Activated CD4-positive, alpha-beta T cell treated with anti-CD3 and anti-CD28 coated beads, Interleukin-2, amount 50 U/mL, for 4 hours (primary cell): ENCODE results near the gene CNTD1.

ENCODE experiments used
- DNase-seq, 2 experiments: peaks; one replicate each; pipeline ENCODE4 v3.0.0-alpha.2; 2020

Gene CNTD1

DNA sequence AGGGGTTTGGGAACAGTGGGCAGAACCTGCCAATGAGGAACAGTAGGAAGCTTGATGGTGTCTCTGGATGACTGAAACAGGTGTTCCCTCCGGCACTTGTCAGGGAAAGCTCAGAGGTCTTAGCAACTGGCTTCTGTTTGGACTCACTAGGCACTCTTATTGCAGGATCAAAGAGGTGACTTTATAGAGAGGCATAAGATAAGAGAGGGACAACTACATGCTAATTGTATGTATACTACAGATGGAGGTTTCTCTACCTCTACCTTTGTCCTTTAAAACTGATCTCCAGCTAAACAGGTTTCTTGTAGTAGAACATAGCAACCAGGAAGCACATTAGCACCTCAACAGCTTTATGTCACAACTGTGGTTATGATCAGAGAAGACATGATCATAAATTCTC lies 7.6 kb downstream of the CNTD1 start:
- no peak for DNase-seq

DNA sequence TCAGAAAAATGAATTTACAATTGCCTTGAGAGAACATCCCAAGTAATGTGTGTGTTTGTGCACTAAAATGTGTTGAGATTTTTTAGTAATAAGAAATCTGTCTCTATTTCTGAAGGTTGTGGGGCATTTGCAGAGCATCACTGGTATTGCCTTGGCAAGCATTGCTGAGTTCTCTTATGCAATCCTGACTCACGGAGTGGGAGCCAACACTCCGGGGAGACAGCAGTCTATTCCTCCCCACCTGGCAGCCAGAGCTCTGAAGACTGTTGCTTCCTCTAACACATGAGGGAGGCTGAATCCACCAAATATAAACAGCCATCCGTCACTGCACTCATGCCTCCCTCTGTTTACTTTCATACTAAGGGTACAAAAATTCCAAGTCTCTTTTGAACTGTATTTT lies 10.6 kb downstream of the CNTD1 start:
- DNase-seq, result no peak

DNA sequence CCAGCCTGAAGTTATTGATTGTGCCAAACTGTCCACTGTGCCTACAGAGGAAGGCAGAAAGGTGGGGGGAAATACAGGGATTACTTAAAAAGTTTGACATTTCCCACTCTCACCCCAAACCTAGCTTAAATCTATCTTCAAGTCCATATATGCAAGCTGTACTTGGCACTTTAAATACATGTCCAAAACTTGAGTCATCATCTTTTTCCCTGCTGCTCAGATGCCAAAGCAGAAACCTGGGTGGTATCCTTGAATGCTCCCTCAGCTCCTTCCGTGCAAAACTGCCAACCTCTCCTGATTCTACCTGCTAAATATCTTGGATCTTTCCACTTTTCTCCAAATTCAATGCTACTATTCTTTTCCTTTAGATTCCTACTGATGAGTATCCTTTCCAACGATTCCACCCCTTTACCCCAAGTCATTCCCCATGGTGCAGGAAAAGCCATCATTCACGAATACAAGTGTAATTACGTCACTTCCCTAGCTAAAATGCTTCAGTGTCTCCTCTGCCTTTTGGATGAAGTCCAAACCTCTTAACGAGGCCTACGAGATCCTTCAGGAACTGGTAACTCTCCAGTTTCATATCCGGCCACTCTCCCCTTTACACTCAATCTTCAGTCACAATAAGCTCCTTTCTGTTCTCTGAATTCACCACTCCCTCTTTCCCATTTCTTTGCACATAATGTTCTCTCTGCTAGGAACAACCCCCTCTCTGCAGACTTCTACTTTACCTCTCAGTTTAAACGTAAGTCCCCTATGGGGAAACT lies 16.2 kb downstream of the CNTD1 start:
- no peak for DNase-seq

DNA sequence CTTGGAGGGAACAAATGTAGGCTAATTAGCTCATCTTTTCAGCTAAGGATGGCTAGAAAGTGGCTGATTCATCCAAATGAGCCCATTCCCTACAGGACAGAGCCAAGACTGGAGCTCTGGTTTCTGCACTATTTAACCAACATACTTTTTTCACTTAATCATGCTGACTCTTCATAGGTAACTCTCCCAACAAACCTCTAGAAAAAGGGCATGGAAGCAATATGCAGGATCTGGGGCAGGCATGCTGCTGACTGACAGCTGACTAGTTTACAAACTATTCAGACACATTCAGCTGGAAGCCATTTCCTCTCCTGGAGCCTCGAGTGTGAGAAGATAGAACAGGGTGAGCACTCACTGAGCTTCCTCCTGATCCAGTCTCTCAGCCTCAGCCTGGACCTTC lies 19.2 kb downstream of the CNTD1 start:
- no peak for DNase-seq

DNA sequence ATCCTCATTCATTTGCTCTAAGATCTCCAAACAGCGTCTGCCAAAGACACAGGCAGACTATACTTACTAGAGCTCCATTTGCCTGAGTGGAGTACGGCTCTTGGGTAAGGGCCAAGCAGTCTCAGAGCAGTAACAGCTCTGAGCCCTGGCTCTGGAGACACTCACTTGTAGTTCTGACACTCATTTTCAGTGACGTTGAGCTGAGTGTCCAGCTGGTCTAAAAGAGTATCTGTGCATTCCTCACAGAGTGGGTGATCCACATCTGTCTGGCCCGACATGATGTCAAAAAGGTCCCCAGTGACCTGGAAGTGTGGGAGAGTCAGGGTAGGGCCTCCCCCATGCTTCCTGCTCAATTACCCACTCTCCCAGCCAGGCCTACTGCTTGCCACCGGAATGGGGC lies 19.7 kb downstream of the CNTD1 start:
- DNase-seq, result no peak

DNA sequence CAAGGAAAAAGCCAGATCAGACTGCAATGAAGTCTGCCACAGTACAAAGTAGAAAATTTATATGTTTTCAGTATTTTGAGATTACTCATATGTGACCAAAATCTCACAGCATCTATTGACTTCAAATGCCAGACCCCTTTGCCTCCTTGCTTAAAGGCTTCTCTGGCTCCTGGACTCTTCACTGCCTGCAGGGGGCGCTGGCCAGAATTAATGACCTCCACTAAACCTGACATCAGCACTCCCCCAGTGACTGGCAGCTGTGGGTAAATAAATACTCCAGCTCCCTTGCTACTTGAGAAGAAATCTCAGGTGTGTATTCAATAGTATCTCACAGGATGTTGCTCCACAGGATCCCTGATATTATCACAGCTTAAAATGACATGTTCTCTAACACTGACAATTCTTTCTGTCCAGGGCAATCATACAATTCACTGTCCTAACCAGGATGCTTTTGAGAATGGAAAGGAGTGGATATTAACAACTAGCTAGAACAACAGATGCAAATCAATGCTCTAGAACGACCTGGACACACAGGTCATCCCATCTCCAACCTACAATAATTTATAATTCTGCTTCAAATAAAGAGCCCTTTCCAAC lies 21.4 kb downstream of the CNTD1 start:
- peak; percentile 55 to 58 for DNase-seq

DNA sequence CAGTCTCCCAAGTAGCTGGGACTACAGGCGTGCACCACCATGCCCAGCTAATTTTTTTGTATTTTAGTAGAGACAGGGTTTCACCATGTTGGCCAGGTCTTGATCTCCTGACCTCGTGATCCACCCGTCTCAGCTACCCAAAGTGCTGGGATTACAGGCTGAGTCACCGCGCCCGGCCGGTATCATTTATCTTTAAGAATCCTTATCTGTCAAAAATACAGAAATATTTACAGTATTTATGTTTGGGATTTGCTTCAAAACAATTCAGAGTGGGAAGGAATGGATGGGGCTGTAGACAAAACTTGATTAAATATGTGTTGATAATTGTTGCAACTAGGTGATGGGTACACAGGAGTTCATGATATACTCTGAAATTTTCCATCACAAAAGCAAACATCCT lies 22.5 kb downstream of the CNTD1 start:
- no peak for DNase-seq

DNA sequence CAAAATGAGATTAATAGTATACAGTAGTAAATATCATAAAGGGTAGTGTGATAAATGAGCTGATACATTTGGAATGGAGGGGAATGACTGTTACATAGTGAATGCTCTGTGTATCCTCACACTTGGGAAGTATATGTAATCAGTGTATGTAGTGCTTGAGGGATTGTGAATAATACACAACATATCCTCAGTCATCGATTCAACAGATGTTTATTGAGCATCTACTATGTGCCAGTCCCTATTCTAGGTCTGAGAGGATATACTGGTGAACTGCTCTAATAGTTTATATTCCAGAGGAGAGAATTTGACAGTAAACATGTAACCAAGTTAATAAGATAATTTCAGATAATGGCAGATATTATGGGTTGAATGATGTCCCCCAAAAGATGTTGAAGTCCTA lies 28.8 kb downstream of the CNTD1 start:
- no peak for DNase-seq

DNA sequence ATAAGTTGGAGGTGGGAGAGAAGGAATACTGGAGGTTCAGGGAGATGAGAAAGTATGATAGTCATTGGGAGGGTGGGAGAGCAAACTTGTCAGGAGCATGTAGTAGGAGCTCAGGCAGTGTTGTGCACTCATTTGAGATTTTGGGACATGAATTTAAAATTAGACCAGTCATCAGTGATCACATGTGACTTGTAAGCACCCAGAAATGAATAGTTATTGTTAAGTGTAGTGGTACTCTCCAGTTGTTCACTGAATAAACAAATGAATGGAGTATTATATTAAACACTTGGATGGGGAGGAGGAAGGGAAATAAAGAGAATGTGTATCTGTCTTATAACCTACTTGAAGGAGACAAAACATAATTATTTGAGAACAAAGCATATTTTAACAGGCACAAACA lies 32.3 kb downstream of the CNTD1 start:
- DNase-seq, result no peak

DNA sequence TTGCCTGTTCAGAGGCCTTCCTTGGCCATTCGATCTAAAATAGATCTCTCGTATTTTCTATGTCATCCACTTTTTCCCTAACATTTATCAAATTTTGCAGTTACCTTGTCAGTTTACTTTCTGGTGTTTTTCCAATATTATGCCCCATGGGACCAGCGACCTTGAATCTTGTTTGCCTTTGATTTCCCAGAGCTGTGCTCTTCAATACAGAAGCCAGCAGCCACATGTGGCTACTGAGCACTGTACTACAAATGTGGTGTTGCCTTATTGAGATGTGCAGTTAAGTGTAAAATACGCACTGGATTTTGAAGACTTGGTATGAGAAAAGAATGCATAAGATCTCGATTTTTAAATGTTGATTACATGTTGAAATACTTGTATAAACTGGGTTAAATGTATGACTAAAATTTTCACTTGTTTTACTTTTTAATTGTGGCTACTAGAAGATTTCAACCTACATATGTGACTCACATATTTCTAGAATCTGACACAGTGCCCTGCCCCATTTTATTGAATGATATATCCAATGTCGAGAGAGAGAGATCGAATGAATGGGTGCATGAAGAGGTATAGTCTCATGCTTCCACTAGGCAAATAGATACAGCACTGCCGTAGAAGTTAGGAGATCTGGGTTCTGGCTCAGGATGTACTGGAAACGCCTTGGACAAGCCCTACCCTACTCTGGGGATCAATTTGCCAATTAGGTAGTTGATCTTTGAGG lies 33.7 kb downstream of the CNTD1 start:
- DNase-seq, result no peak

DNA sequence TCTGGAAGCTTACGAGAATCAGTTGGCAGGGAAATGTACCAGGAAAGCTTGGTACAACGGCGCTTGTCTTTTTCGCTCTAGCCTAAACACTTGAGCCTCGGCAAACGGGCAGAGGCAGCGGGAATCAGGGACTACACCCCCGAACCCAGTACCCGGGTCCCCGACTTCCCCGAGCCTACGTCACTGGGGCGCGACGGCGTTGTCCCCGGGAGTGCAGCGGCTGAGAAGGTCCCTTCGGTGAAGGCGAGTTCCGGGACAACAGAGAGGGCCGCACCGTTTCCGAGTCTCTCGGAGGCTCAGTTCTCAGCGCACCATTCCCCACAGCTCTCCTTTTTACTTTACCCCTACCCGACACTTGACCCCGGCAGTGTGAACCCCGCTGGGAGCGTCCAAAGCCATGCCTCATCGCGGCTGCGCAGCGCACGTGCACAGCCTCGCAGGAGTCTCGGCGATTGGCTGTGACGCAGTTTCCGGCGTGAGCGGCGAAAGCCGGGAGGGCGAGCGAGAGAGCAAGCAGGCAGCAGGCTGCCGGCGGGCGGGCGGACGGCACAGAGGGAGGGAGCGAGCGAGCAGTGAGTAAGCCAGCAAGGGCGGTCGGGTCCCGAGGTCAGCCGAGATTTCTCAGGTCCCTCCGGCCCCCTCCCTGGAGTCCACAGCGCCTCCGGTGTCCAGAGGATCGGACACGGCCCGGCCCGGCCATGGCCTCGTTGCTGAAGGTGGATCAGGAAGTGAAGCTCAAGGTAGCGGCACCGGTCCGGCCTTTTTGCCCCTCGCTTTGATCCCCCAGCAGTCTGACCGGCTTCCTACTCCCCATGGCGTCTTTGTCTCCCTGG lies 34.5 kb downstream of the CNTD1 start, which contains the start of gene PSME3:
PSME3 (plus strand) TSS at position 464 of the 833 bp plus-strand sequence; CDS start at position 699, 235 bp downstream.
- DNase-seq, result peak; percentile 85 to 88

DNA sequence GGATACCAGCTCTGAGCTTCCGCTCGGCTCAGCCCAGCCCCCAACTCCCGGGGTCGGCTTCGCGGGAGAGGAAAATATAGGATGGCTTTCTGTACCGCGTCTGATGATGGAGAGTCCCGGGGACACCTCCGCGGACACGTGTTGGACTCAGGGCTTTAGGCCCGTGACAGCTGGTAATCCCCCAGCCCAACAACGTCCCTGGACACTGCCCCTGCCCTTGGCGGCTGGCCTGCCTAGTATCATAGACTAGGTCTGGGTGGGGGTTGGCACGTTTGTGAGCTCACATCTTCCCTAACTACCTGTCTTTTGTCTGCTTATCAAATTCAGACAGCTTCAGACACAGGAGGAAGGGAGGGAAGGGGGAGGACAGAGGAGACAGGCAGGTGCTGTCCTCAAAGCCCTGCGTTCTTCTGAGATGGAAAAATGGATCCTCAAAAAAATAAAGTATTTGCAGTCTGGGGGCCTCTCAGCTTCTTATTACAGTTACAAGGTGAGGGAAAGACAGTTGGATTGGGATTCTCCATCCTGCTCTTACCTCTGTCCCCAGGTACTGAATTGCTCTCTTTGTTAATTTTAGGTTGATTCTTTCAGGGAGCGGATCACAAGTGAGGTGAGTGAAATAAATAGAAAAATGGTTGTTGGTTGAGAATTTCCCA lies 35.2 kb downstream of the CNTD1 start:
- no peak for DNase-seq

DNA sequence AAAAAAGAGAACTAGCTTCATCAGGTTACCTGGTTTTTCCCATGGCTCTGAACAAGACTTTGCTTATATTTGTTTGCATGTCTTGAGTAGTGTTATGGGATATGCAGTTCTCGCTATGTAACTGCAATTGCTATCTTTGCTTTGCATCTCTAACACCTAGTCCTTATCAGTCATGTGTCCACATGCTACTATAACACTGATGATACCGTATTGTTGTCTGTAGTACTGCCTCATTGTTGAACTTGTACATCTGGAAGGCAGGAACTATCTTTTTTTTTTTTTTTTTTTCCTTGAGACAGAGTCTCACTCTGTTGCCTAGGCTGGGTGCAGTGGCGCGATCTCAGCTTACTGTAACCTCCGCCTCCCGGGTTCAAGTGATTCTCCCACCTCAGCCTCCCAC lies 37.1 kb downstream of the CNTD1 start:
- DNase-seq, result no peak

DNA sequence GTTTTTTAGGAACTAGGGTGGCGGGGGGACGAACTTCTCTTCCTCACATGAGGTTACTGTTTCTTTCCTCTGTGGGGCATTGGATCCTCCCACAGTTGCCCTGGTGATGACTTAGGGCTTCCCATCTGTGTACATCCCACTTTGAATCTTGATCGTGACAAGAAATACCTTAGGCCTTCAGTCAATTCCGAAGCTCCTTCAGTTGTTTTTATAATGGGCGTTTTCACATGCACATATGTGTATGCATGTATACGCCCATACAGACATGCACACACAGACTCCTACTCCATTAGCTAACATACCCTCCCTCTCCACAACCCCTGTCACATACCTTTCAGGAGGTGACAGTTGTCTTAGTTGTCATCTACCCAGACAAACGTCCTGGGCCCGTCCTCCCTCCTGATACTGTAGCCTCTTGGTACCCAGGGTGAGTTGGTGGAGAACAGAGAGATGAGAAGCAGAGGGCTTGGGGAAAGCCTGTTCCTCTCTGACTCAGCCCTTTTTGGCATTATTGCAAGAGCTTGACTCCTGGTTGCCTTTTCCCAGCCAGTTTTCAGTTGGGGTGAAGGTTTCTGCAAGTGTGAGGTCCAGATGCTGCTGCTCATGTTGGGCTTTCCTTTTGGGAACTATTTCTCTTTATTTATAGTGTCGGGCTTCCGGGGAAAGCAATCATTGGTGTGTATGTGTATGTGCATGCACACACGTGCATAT lies 43.5 kb downstream of the CNTD1 start:
- no peak for DNase-seq

DNA sequence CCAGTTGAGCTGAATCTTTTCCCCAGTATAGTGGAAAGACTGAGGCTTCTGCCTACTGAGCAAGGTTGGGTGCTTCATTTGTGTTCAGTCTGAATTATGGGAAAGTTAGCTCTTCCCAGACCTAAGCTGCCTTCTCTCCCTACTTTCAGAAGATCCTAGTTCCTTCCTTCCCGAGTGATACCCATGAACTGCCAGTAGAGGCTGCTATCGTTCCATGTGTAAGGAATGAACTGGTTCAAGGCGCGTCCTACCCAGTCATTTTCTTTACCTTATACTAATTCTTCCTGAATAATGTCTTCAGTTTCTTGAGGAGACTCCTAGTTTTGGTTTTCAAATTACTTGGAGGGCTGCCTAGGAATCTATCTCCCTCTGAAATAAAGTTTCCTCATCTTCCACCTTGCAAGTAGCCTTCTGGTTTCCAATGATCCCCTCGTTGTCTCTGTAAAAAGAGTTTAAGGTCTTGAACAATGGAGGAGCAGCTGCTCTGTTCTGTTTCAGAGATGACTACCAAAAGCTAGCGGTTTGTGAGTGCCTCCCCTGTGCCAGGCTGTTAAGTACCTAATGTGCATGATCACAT lies 44.8 kb downstream of the CNTD1 start:
- no peak for DNase-seq

DNA sequence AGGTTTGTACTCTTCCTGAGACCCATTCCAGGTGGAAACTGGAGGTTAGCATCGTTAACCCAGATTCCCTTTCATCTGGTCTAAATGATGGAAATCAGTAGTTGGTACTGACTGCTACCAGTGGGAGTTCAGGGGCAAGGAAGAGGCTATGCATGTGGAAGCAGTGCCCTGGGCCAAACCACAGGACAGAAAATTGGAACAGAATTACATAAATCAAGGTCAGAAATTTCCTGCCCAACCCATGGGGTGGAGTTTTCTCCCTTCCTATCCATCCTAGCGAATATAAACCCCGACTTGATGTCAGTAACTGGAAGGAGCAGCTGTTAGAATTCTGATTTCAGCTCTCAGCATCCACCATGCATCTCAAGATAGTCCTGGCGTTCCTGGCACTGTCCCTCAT lies 45.6 kb downstream of the CNTD1 start, which contains the start of gene AOC2:
AOC2 (plus strand) TSS at position 310 of the 400 bp plus-strand sequence; CDS start at position 357, 47 bp downstream.
- no peak for DNase-seq

DNA sequence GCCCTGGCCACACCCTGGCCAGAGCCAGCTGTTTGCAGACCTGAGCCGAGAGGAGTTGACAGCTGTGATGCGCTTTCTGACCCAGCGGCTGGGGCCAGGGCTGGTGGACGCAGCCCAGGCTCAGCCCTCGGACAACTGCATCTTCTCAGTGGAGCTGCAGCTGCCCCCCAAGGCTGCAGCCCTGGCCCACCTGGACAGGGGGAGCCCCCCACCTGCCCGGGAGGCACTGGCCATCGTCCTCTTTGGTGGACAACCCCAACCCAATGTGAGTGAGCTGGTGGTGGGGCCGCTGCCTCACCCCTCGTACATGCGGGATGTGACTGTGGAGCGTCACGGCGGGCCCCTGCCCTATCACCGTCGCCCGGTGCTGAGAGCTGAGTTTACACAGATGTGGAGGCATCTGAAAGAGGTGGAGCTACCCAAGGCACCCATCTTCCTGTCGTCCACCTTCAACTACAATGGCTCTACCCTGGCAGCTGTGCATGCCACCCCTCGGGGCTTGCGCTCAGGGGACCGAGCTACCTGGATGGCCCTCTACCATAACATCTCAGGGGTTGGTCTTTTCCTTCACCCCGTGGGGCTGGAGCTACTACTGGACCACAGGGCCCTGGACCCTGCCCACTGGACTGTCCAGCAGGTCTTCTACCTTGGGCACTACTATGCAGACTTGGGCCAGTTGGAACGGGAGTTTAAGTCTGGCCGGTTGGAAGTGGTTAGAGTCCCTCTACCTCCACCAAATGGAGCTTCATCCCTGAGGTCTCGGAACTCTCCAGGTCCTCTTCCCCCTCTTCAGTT lies 46.3 kb downstream of the CNTD1 start:
- no peak for DNase-seq

DNA sequence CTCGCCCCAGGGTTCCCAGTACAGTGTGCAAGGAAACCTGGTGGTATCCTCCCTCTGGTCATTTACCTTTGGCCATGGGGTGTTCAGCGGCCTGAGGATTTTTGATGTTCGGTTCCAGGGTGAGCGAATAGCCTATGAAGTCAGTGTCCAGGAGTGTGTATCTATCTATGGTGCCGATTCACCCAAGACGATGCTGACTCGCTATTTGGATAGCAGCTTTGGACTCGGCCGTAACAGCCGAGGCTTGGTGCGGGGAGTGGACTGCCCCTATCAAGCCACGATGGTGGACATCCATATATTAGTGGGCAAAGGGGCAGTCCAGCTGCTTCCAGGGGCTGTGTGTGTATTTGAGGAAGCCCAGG lies 46.9 kb downstream of the CNTD1 start:
- DNase-seq, result no peak

DNA sequence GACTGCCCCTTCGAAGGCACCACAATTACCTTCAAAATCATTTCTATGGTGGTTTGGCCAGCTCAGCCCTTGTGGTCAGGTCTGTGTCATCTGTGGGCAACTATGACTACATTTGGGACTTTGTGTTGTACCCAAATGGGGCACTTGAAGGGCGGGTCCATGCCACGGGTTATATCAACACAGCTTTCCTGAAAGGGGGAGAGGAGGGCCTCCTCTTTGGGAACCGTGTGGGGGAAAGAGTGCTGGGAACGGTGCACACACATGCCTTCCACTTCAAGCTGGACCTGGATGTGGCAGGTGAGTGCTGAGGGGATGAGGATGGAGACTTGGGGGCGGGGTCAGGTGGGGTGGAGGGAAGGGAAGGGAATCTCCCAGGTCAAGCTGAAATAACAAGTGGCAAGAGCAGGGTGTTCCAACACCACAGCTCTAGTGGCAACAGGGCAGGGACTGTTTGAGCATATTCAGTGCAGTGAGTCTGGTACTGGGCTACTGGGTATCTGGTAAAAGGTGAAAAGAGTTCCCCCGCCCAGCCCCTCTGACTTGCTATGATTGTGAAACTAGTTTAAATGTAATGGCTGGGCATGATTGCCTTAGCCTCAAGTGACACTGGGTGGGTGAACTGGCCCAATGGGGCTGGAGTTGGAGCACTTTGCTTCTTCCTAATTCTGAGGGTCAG lies 47.4 kb downstream of the CNTD1 start:
- DNase-seq, result no peak
